ENCODE measurements around the gene TENM3. TPM values are rescaled to one million over a fixed set of nuclear protein-coding genes. Genes with fewer than 3 reads are reported as not detected.

Gene TENM3
- total and polyA plus RNA-seq, 10 of the 15 experiments (the other 5 are each of a cell fraction or from before 2014, with no cell fraction given) = 0.01 to 1.7 (median 0.08) TPM; not detected in 2

DNA sequence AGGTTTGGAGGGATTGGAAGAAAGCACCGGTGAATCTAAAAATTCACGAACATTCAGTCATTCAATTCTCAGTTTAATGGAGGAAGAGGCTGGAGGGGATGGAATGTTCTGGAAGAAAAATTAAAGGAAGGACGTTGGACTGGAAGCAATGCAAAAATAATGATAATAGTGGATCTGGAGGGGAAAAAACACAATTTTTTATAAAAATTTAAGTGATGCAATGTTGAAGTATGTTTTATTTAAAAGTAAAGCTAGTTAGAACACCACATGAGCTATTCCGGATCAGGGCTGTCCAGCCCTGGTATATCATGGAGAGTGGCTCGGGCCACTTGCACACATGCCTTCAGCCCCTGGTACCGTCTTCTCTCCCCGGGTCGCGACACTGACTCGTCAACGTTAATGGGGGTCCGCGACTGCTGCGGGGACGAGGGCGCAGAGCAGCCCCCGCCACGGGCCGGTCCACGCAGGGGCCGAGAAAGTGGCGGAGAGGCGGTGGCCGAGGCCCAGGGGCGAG lies 204.6 kb downstream of the TENM3 start:
- H3K36me3 ChIP-seq (ENCODE audit: control insufficient read depth in 2 of 2, insufficient read depth in 2 of 2, low read length in 1 of 2) = no peaks in the 10 kb centered on the region
- no peaks in the 10 kb centered on the region for H3K79me2 ChIP-seq (ENCODE audit: control insufficient read depth, insufficient read depth, low read length)
- H3K4me2 ChIP-seq (ENCODE audit: control insufficient read depth, insufficient read depth) = no peak overlapping the region
- RAD21 ChIA-PET (ENCODE audit: unreplicated experiment) = no interaction called here
- BruUV-seq (replicated peaks) = no TSS peak
- no peaks in the 10 kb centered on the region for H4K20me1 ChIP-seq (ENCODE audit: control insufficient read depth, insufficient read depth)
- DNase-seq (ENCODE audit: low read depth, low spot score) (no peak), FAIRE-seq (no peak), ATAC-seq (no peak)
- no peaks in the 10 kb centered on the region for H3K9me3 ChIP-seq (replicated peaks; ENCODE audit: control insufficient read depth, insufficient read depth, low read length)
- H2AFZ ChIP-seq (ENCODE audit: control insufficient read depth, low read depth, low read length) = no peak overlapping the region
- intact Hi-C loops (cut with micrococcal nuclease; ENCODE audit: unreplicated experiment) = no loop called here
- peaks cover 4 to 6% of the 10 kb centered on the region in 2 experiments; a peak in 3 of 4 replicates for H3K27me3 ChIP-seq (replicated peaks in 1 of 2; ENCODE audit: control insufficient read depth in 2 of 2, insufficient read depth in 2 of 2, low read length in 1 of 2)
- SMC1A ChIA-PET (ENCODE audit: uncharacterized antibody, unreplicated experiment) = no interaction called here
- CTCF ChIA-PET = interaction anchor here (0.6 kb wide), 1 partner anchor 476 kb away, joined by 3 read pairs; no protein-coding TSS in a partner anchor
- no peak overlapping the region for H3K9ac ChIP-seq (ENCODE audit: control insufficient read depth, insufficient read depth, low read length)
- TF ChIP-seq, protein P1, sequence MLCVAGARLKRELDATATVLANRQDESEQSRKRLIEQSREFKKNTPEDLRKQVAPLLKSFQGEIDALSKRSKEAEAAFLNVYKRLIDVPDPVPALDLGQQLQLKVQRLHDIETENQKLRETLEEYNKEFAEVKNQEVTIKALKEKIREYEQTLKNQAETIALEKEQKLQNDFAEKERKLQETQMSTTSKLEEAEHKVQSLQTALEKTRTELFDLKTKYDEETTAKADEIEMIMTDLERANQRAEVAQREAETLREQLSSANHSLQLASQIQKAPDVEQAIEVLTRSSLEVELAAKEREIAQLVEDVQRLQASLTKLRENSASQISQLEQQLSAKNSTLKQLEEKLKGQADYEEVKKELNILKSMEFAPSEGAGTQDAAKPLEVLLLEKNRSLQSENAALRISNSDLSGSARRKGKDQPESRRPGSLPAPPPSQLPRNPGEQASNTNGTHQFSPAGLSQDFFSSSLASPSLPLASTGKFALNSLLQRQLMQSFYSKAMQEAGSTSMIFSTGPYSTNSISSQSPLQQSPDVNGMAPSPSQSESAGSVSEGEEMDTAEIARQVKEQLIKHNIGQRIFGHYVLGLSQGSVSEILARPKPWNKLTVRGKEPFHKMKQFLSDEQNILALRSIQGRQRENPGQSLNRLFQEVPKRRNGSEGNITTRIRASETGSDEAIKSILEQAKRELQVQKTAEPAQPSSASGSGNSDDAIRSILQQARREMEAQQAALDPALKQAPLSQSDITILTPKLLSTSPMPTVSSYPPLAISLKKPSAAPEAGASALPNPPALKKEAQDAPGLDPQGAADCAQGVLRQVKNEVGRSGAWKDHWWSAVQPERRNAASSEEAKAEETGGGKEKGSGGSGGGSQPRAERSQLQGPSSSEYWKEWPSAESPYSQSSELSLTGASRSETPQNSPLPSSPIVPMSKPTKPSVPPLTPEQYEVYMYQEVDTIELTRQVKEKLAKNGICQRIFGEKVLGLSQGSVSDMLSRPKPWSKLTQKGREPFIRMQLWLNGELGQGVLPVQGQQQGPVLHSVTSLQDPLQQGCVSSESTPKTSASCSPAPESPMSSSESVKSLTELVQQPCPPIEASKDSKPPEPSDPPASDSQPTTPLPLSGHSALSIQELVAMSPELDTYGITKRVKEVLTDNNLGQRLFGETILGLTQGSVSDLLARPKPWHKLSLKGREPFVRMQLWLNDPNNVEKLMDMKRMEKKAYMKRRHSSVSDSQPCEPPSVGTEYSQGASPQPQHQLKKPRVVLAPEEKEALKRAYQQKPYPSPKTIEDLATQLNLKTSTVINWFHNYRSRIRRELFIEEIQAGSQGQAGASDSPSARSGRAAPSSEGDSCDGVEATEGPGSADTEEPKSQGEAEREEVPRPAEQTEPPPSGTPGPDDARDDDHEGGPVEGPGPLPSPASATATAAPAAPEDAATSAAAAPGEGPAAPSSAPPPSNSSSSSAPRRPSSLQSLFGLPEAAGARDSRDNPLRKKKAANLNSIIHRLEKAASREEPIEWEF (IDR thresholded peaks at IDR 0.05; ENCODE audit: insufficient replicate concordance, low read depth, low read length) = no peak
- TF ChIP-seq CEBPB (IDR thresholded peaks at IDR 0.05; ENCODE audit: borderline replicate concordance in 1 of 2, low read depth in 2 of 2, low read length in 2 of 2) = no peak
- no peak for TF ChIP-seq YBX1 (IDR thresholded peaks at IDR 0.05)
- no peak for TF ChIP-seq RAD21 (IDR thresholded peaks at IDR 0.05; ENCODE audit: insufficient read depth, low read depth, low read length)
- TF ChIP-seq POLR2AphosphoS5 (IDR thresholded peaks at IDR 0.05; ENCODE audit: low read length) = no peak
- TF ChIP-seq POLR2AphosphoS2 (IDR thresholded peaks at IDR 0.05; ENCODE audit: low read depth, low read length) = no peak
- TF ChIP-seq IKZF1 (conservative IDR thresholded peaks at IDR 0.05) = no peak
- no peak for TF ChIP-seq SMAD5 (IDR thresholded peaks at IDR 0.05; ENCODE audit: low read depth)
- TF ChIP-seq, protein P2, sequence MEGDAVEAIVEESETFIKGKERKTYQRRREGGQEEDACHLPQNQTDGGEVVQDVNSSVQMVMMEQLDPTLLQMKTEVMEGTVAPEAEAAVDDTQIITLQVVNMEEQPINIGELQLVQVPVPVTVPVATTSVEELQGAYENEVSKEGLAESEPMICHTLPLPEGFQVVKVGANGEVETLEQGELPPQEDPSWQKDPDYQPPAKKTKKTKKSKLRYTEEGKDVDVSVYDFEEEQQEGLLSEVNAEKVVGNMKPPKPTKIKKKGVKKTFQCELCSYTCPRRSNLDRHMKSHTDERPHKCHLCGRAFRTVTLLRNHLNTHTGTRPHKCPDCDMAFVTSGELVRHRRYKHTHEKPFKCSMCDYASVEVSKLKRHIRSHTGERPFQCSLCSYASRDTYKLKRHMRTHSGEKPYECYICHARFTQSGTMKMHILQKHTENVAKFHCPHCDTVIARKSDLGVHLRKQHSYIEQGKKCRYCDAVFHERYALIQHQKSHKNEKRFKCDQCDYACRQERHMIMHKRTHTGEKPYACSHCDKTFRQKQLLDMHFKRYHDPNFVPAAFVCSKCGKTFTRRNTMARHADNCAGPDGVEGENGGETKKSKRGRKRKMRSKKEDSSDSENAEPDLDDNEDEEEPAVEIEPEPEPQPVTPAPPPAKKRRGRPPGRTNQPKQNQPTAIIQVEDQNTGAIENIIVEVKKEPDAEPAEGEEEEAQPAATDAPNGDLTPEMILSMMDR (IDR thresholded peaks at IDR 0.05 in 2 of 3, conservative IDR thresholded peaks at IDR 0.05 in 1 of 3; ENCODE audit: control insufficient read depth in 2 of 3, extremely low read depth in 1 of 3, insufficient read depth in 1 of 3, low read depth in 3 of 3, low read length in 3 of 3) = no peak
- TF ChIP-seq BMI1 (IDR thresholded peaks at IDR 0.05; ENCODE audit: borderline replicate concordance) = no peak
- TF ChIP-seq SMC3 (IDR thresholded peaks at IDR 0.05; ENCODE audit: borderline replicate concordance, low read length) = no peak
- TF ChIP-seq ZNF622 (IDR thresholded peaks at IDR 0.05) = no peak
- TF ChIP-seq, protein P3, sequence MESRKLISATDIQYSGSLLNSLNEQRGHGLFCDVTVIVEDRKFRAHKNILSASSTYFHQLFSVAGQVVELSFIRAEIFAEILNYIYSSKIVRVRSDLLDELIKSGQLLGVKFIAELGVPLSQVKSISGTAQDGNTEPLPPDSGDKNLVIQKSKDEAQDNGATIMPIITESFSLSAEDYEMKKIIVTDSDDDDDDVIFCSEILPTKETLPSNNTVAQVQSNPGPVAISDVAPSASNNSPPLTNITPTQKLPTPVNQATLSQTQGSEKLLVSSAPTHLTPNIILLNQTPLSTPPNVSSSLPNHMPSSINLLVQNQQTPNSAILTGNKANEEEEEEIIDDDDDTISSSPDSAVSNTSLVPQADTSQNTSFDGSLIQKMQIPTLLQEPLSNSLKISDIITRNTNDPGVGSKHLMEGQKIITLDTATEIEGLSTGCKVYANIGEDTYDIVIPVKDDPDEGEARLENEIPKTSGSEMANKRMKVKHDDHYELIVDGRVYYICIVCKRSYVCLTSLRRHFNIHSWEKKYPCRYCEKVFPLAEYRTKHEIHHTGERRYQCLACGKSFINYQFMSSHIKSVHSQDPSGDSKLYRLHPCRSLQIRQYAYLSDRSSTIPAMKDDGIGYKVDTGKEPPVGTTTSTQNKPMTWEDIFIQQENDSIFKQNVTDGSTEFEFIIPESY (IDR thresholded peaks at IDR 0.05) = no peak
- no peak for TF ChIP-seq RAD51 (IDR thresholded peaks at IDR 0.05)
- TF ChIP-seq ZNF384 (IDR thresholded peaks at IDR 0.05; ENCODE audit: borderline replicate concordance, low read depth, low read length) = no peak
- POLR2A ChIA-PET = no interaction called here
- 41% methylated on average over 25 of the region's 25 CpGs for WGBS (ENCODE audit: insufficient coverage, insufficient replicate concordance, low lambda C conversion rate, missing lambda C conversion rate)
- H3K4me1 ChIP-seq (ENCODE audit: control insufficient read depth, insufficient read depth, low read length) = no peaks in the 10 kb centered on the region
- in situ Hi-C loops (cut with MboI) = no loop called here
- no peak overlapping the region for H3K4me3 ChIP-seq
- H3K27ac ChIP-seq (ENCODE audit: control insufficient read depth, insufficient read depth) = no peak overlapping the region

Data from GM12878 (cell line).